Mucosa of gallbladder (tissue), 1 donor: Measurements from ENCODE around the gene NRAP. TPM values are rescaled to one million over a fixed set of nuclear protein-coding genes. Genes with fewer than 3 reads are reported as not detected.

Experiments used
- DNase-seq: peaks from one replicate; pipeline ENCODE4 v3.0.0-alpha.2; 2020; ENCODE audit warnings: low spot score
- total RNA-seq: library from RNA; stranded (reverse); gene quantifications from one replicate; pipeline ENCODE4 v1.2.1, GENCODE V29; 2021
- donor health status: DM: no; HTN: no; CAD: no.

NRAP gene
- total RNA-seq, 1 donor from 2014 or later, result not detected

GRCh38 chr10:113610631-113611601 lies 52.9 kb downstream of the NRAP start:
- DNase-seq, result no peak

- DNase-seq, result no peak
Observed at GRCh38 chr10:113609704-113610108, 54.1 kb downstream of the NRAP start.

GRCh38 chr10:113605268-113605978 lies 58.4 kb downstream of the NRAP start:
- no peak for DNase-seq

GRCh38 chr10:113604572-113604971 lies 59.3 kb downstream of the NRAP start:
- DNase-seq, result no peak

GRCh38 chr10:113603057-113603777 lies 60.6 kb downstream of the NRAP start:
- no peak for DNase-seq

GRCh38 chr10:113600569-113600968 lies 63.3 kb downstream of the NRAP start:
- DNase-seq, result no peak

GRCh38 chr10:113594652-113595051 lies 69.2 kb downstream of the NRAP start:
- no peak for DNase-seq

GRCh38 chr10:113592380-113592779 lies 71.5 kb downstream of the NRAP start:
- no peak for DNase-seq

- no peak for DNase-seq
Observed at GRCh38 chr10:113590581-113590980, 73.3 kb downstream of the NRAP start.

GRCh38 chr10:113589201-113589770 lies 74.6 kb downstream of the NRAP start:
- DNase-seq, result no peak

GRCh38 chr10:113585949-113586348 lies 77.9 kb downstream of the NRAP start:
- no peak for DNase-seq

GRCh38 chr10:113583571-113583970 lies 80.3 kb downstream of the NRAP start:
- DNase-seq, result no peak

GRCh38 chr10:113581092-113581491 lies 82.7 kb downstream of the NRAP start:
- no peak for DNase-seq

GRCh38 chr10:113578773-113579172 lies 85.1 kb downstream of the NRAP start:
- no peak for DNase-seq

GRCh38 chr10:113576852-113577251 lies 87.0 kb downstream of the NRAP start:
- no peak for DNase-seq

GRCh38 chr10:113573368-113573767 lies 90.5 kb downstream of the NRAP start:
- DNase-seq, result no peak

GRCh38 chr10:113572520-113573290 lies 91.1 kb downstream of the NRAP start:
- DNase-seq, result no peak

GRCh38 chr10:113569576-113569975 lies 94.3 kb downstream of the NRAP start:
- no peak for DNase-seq

GRCh38 chr10:113566888-113567287 lies 97.0 kb downstream of the NRAP start:
- no peak for DNase-seq

GRCh38 chr10:113565364-113565763 lies 98.5 kb downstream of the NRAP start:
- DNase-seq, result no peak
